ENCODE data around the gene GPR32. TPM values are rescaled to one million over a fixed set of nuclear protein-coding genes. Genes with fewer than 3 reads are reported as not detected.

Gene GPR32
- total RNA-seq, 1 donor from 2014 or later = not detected

- Mint-ChIP-seq H3K27me3 (peaks cover 4% of the 10 kb centered on the region), H3K4me3 (ENCODE audit: low read depth) (no peak overlapping the region), H3K36me3 (ENCODE audit: insufficient read depth) (peaks cover 2% of the 10 kb centered on the region), H3K27ac (no peak overlapping the region), H3K4me1 (ENCODE audit: low read depth) (peaks cover 4% of the 10 kb centered on the region), H3K9me3 (ENCODE audit: low read depth) (peaks cover 4% of the 10 kb centered on the region)
- DNase-seq (ENCODE audit: low spot score, unreplicated experiment) = no peak
- TF ChIP-seq CTCF (IDR thresholded peaks at IDR 0.05; ENCODE audit: unreplicated experiment) = no peak
These were observed 25.4 kb downstream of the GPR32 start for GRCh38 chr19:50795664-50796073.

GRCh38 chr19:50796128-50796633 lies 25.9 kb downstream of the GPR32 start:
- no peak for TF ChIP-seq CTCF (IDR thresholded peaks at IDR 0.05; ENCODE audit: unreplicated experiment)
- H3K27me3 Mint-ChIP-seq = peaks cover under 1% of the 10 kb centered on the region
- no peak for DNase-seq (ENCODE audit: low spot score, unreplicated experiment)
- peaks cover 5% of the 10 kb centered on the region for H3K36me3 Mint-ChIP-seq (ENCODE audit: insufficient read depth)
- peaks cover 6% of the 10 kb centered on the region for H3K4me1 Mint-ChIP-seq (ENCODE audit: low read depth)
- no peak overlapping the region for H3K27ac Mint-ChIP-seq
- peaks cover under 1% of the 10 kb centered on the region for H3K9me3 Mint-ChIP-seq (ENCODE audit: low read depth)
- H3K4me3 Mint-ChIP-seq (ENCODE audit: low read depth) = no peak overlapping the region

- H3K27ac Mint-ChIP-seq = no peak overlapping the region
- peaks cover 7% of the 10 kb centered on the region for H3K36me3 Mint-ChIP-seq (ENCODE audit: insufficient read depth)
These were observed 26.6 kb downstream of the GPR32 start for GRCh38 chr19:50796634-50797428.

GRCh38 chr19:50797429-50797780 lies 27.1 kb downstream of the GPR32 start:
- no peaks in the 10 kb centered on the region for H3K27me3 Mint-ChIP-seq
- no peaks in the 10 kb centered on the region for H3K9me3 Mint-ChIP-seq (ENCODE audit: low read depth)
- no peak for DNase-seq (ENCODE audit: low spot score, unreplicated experiment)
- no peak overlapping the region for H3K4me3 Mint-ChIP-seq (ENCODE audit: low read depth)
- no peak for TF ChIP-seq CTCF (IDR thresholded peaks at IDR 0.05; ENCODE audit: unreplicated experiment)
- peaks cover 10% of the 10 kb centered on the region for H3K4me1 Mint-ChIP-seq (ENCODE audit: low read depth)
- H3K36me3 Mint-ChIP-seq (ENCODE audit: insufficient read depth) = peaks cover 8% of the 10 kb centered on the region
- no peak overlapping the region for H3K27ac Mint-ChIP-seq

More at GRCh38 chr19:50796634-50797428, 26.6 kb downstream of the GPR32 start:
- TF ChIP-seq CTCF (IDR thresholded peaks at IDR 0.05; ENCODE audit: unreplicated experiment) = no peak
- no peak for DNase-seq (ENCODE audit: low spot score, unreplicated experiment)
- Mint-ChIP-seq H3K4me3 (ENCODE audit: low read depth) (no peak overlapping the region), H3K27me3 (no peaks in the 10 kb centered on the region), H3K9me3 (ENCODE audit: low read depth) (no peaks in the 10 kb centered on the region), H3K4me1 (ENCODE audit: low read depth) (peaks cover 7% of the 10 kb centered on the region)

GRCh38 chr19:50797781-50798658 lies 27.8 kb downstream of the GPR32 start:
- Mint-ChIP-seq H3K27ac (no peak overlapping the region), H3K36me3 (ENCODE audit: insufficient read depth) (peaks cover 8% of the 10 kb centered on the region), H3K9me3 (ENCODE audit: low read depth) (no peaks in the 10 kb centered on the region), H3K4me1 (ENCODE audit: low read depth) (peaks cover 14% of the 10 kb centered on the region), H3K27me3 (no peaks in the 10 kb centered on the region), H3K4me3 (ENCODE audit: low read depth) (no peak overlapping the region)
- no peak for TF ChIP-seq CTCF (IDR thresholded peaks at IDR 0.05; ENCODE audit: unreplicated experiment)
- DNase-seq (ENCODE audit: low spot score, unreplicated experiment) = no peak
